Endothelial cell of umbilical vein (primary cell): Measurements from ENCODE around the gene KRTAP9-8. TPM values are rescaled to one million over a fixed set of nuclear protein-coding genes. Genes with fewer than 3 reads are reported as not detected.
"Not testable (repeated sequence)": the region's sequence is repeated elsewhere in the genome, so short reads cannot be mapped to it uniquely, and the experiment has no call there.

Experiments
- BruUV-seq: library from RNA; stranded (reverse); fragments of 400-500 nt; replicated peaks from 2 replicates; lab custom pipeline; 2021; lab: Mats Ljungman, UMichigan
- CTCF ChIA-PET: fragments of 300-600, 350-600 bp; sonication (Branson Sonifier 250); formaldehyde crosslinking; loops from one replicate; lab custom pipeline; 2021; ENCODE audit warnings: antibody characterized with exemption, inconsistent platforms; lab: Charles Lee
- POLR2A ChIA-PET: fragments of 300-600, 350-600 bp; sonication (Branson Sonifier 250); formaldehyde crosslinking; loops from one replicate; lab custom pipeline; 2021; ENCODE audit warnings: antibody characterized with exemption, inconsistent platforms; lab: Charles Lee
- DNase-seq: peaks from one replicate; pipeline ENCODE4 v3.0.0-alpha.2; 2011; ENCODE audit warnings: low read depth, low spot score
- FAIRE-seq: peaks from 2 replicates; lab custom pipeline; 2011; peaks lifted over from hg19 to GRCh38; lab: Jason Lieb, UNC
- H2AFZ ChIP-seq: 2 replicates; pipeline ENCODE4 v1.6.0; 2012; ENCODE audit warnings: low read depth, low read length, control low read depth, inconsistent platforms
- H3K27ac ChIP-seq: 2 replicates; pipeline ENCODE4 v1.5.1; 2011; ENCODE audit warnings: low read depth, mild to moderate bottlenecking, control low read depth, low read length, moderate library complexity; ENCODE audit not compliant: insufficient read depth
- H3K27me3 ChIP-seq, 2 experiments: 2 replicates each; pipeline versions ENCODE4 v1.6.0 to v1.6.1; 2011; ENCODE audit warnings: low read length in 2 of 2, mixed read lengths in 1 of 2; ENCODE audit not compliant: control insufficient read depth in 2 of 2, insufficient read depth in 2 of 2
- H3K36me3 ChIP-seq, 2 experiments: 2 replicates in 1 of 2; 3 replicates in 1 of 2; pipeline ENCODE4 v1.5.1; 2011; ENCODE audit warnings: low read length in 2 of 2, mild to moderate bottlenecking in 1 of 2, moderate library complexity in 1 of 2; ENCODE audit not compliant: control insufficient read depth in 2 of 2, insufficient read depth in 2 of 2; ENCODE audit errors: extremely low read depth in 1 of 2
- H3K4me1 ChIP-seq: 3 replicates; pipeline ENCODE4 v1.5.1; 2011; ENCODE audit warnings: mild to moderate bottlenecking, low read length; ENCODE audit not compliant: control insufficient read depth, insufficient read depth; ENCODE audit errors: extremely low read depth
- H3K4me2 ChIP-seq: 2 replicates; pipeline ENCODE4 v1.6.1; 2011; ENCODE audit warnings: low read length, control low read depth, mixed read lengths; ENCODE audit not compliant: insufficient read depth
- H3K4me3 ChIP-seq, 3 experiments: fragments of 200-600 bp in 1 of 3; sonication (generic), shearing (Covaris generic) in 1 of 3; replicated peaks in 1 of 3; 2 replicates each; pipeline ENCODE4 v1.5.1; 2011 to 2016; ENCODE audit warnings: control low read depth in 3 of 3, low read length in 3 of 3, mild to moderate bottlenecking in 2 of 3, inconsistent platforms in 1 of 3, low read depth in 1 of 3, moderate library complexity in 1 of 3; ENCODE audit not compliant: insufficient read depth in 1 of 3
- H3K79me2 ChIP-seq: 2 replicates; pipeline ENCODE4 v1.6.0; 2012; ENCODE audit warnings: low read length, inconsistent platforms; ENCODE audit not compliant: control insufficient read depth, insufficient read depth
- H3K9ac ChIP-seq: replicated peaks from 2 replicates; pipeline ENCODE3; 2011; ENCODE audit warnings: low read length, control low read depth; ENCODE audit not compliant: insufficient read depth; ENCODE audit errors: extremely low read depth
- H3K9me1 ChIP-seq: replicated peaks from 3 replicates; pipeline ENCODE4 v1.6.0; 2011; ENCODE audit warnings: mild to moderate bottlenecking, low read length; ENCODE audit not compliant: control insufficient read depth, insufficient read depth; ENCODE audit errors: extremely low read depth
- H3K9me3 ChIP-seq: replicated peaks from 2 replicates; pipeline ENCODE4 v1.5.1; 2012; ENCODE audit warnings: low read length, inconsistent platforms; ENCODE audit not compliant: control insufficient read depth, insufficient read depth
- H4K20me1 ChIP-seq: replicated peaks from 2 replicates; pipeline ENCODE3; 2011; ENCODE audit warnings: mild to moderate bottlenecking, low read length; ENCODE audit not compliant: control insufficient read depth, insufficient read depth; ENCODE audit errors: extremely low read depth
- dilution Hi-C: fragments of 300-500 bp; cut with MboI; formaldehyde crosslinking; loops from one replicate; pipeline ENCODE4 v1.15.0; 2019; ENCODE audit warnings: low sequenced_read_pairs; ENCODE audit not compliant: extremely low pct_ligation_motif_present
- intact Hi-C: fragments of 100-400 bp; cut with micrococcal nuclease; formaldehyde crosslinking; loops from one replicate; pipeline ENCODE4 v1.10.0; 2022
- polyA plus RNA-seq, 4 experiments: library from polyadenylated mRNA; depleted of rRNA in 3 of 4; stranded (reverse) in 3 of 4; unstranded in 1 of 4; fragments of >200 nt; gene quantifications; 2 replicates each; pipeline versions ENCODE4 v1.2.1 to v1.2.3, GENCODE V29; 2011 to 2012; ENCODE audit warnings: missing spikeins in 1 of 4
- total RNA-seq: library from RNA; stranded (reverse); gene quantifications from 2 replicates; pipeline ENCODE4 v1.2.3, GENCODE V29; 2021

KRTAP9-8 gene
- total and polyA plus RNA-seq, 2 donors (not counting 3 experiments of a cell fraction or from before 2014, with no cell fraction given), result not detected

DNA sequence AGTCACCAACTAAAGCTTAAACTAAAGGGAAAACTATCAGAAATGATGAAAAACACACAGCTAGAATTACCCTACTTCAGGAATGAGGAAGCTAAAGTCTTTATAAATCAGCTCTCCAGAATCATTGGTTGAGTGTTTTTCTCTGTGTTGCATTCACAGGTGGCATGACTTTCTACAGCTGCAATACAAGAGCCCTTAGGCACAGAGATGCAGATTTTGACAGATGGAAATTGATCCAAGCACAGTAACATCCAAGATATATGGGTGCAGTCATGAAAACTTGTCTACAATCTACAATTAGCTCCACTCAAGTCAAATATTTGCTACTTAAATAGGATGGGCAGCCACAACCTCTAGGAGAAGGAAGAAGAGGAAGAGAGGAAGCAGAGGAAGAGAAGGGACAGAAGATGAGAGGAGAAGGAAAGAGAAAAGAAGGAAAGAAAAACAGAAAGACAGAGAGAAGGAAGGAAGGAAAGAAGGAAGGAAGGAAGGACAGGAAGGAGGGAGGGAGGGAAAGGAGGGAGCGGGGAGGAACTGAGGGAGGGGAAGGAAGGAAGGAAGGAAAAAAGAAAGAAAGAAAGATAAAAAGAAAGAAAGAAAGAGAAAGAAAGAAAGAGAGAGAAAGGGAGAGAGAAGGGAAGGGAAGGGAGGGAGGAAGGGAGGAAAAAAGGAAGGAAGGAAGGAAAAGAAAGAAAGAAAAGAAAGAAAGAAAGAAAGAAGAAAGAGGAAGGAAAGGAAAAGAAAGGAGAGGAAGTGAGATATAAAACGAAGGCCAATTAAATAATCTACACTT lies 9.4 kb downstream of the KRTAP9-8 start:
- H3K9me3 ChIP-seq, BruUV-seq, H2AFZ ChIP-seq, H3K9me1 ChIP-seq, H3K27ac ChIP-seq, H3K79me2 ChIP-seq, FAIRE-seq, H3K4me2 ChIP-seq, H3K9ac ChIP-seq, DNase-seq, CTCF ChIA-PET, dilution Hi-C loops, H3K4me1 ChIP-seq, H4K20me1 ChIP-seq, H3K36me3 ChIP-seq, intact Hi-C loops, H3K27me3 ChIP-seq, H3K4me3 ChIP-seq, POLR2A ChIA-PET: not testable (repeated sequence)

- H4K20me1 ChIP-seq, H2AFZ ChIP-seq, BruUV-seq, FAIRE-seq, H3K9me1 ChIP-seq, H3K79me2 ChIP-seq, H3K36me3 ChIP-seq, H3K4me2 ChIP-seq, POLR2A ChIA-PET, H3K9ac ChIP-seq, H3K27ac ChIP-seq, H3K9me3 ChIP-seq, dilution Hi-C loops, DNase-seq, H3K4me1 ChIP-seq, intact Hi-C loops, H3K27me3 ChIP-seq, H3K4me3 ChIP-seq, CTCF ChIA-PET: not testable (repeated sequence)
Observed at GRCh38 chr17:41249637-41250240, 11.9 kb downstream of the KRTAP9-8 start, which contains the start of gene KRTAP9-4. KRTAP9-4 (plus strand) TSS chr17:41249687; CDS start chr17:41249721, 34 bp downstream.
